NCI-H345 (cell line): ENCODE measurements around the gene CLEC18A.
"Not testable (repeated sequence)": the region's sequence is repeated elsewhere in the genome, so short reads cannot be mapped to it uniquely, and the experiment has no call there.

Experiments used
- DNase-seq: peaks from one replicate; lab custom pipeline; 2025; lab: John Stamatoyannopoulos, UW

The CLEC18A gene

DNA sequence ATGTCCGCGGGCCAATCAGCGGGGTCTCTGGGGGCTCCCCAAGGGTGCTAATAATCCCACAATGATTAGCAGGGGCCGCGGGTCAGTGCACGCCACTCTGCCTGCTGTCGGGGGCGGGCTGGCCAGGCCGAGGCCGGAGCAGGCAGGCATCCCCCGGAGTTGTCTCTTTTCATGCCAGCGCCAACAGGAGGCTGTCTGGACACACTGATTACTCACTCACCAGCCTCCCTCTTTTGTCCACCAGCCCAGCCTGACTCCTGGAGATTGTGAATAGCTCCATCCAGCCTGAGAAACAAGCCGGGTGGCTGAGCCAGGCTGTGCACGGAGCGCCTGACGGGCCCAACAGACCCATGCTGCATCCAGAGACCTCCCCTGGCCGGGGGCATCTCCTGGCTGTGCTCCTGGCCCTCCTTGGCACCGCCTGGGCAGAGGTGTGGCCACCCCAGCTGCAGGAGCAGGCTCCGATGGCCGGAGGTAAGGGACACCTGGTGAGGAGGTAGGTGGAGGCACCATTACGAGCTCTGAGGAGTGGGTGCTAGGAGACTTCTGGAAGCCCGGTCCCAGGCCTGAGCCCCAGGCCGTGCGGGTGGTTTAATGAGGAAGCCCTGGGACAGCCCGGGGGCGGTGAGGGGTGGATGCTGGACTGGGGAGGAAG is at the start of gene CLEC18A:
Gene CLEC18A (plus strand): TSS at position 318 of the 655 bp plus-strand sequence. CDS start 33 bp downstream, at position 351.
- DNase-seq: not testable (repeated sequence)

DNA sequence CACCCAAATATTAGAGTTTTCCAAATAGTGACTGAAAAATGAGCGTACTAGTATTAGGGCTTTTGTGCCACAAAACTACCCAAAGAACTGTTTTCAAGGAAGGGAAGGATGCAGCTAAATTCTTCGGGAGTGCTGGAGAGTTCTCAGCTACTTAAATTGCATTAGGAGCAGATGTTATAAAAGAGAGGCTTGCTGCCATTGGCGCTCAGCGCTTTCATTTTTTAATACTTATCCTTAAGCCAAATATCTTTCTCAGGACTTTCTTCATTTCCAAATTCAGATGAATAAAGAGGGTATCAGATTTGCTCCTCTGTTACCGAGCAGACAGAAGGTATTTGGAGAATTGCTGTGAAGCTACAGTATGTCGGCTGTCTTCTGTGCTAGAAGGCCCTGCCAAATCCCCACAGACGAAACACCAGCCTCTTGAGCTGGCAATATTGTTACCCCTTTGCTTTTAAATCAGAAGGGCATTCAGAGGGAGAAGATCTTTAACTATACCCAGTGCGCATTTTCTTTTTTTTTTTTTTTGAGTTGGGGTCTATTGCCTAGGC is 47.2 kb upstream of the CLEC18A start:
- DNase-seq: no peak

DNA sequence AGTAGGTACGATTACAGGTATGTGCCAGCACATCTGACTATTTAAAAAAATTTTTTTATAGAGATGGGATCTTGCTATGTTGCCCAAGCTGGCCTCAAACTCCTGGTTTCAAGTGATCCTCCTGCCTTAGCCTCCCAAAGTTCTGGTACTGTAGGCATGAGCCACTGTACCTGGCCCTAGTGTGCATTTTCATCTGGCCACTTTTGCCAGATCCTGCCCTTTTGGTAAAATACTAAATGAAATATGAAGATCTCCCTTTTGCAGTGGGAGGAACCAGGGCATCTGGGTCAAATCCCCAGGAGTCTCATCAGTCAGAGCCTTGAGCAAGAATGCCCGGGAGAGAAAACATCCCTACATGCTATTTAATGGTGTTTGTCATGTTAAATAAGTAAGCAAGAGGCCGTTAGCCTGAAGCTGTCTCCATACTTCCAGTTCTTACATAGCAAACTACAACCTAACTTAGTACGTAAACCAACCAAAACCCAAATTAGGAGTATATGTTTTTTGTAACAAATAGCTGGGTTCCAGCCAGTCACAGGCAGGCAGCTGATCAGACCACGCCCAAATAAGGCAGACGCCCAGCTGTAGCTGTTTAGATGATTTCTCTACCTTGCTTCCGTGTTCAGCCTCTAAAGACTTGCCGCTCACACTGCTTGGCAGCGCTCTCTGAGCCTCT is 46.5 kb upstream of the CLEC18A start:
- no peak for DNase-seq

DNA sequence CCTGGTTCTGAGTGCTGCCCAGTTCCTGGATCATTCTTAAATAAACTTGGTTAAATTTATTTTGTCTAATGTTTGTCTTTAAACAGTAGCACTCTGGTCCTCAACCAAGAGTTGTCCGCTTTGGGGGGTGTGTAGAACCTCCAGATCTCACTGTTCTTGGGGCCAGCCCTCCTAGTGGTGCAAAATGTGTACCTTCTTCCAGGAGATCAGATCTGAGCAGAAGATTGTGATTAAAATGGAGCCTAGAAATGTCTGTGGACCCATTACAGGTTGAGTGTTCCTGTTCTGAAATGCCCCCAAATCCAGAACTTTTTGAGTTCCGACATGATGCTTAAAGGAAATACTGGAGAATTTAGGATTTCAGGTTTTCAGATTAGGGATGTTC is 46.0 kb upstream of the CLEC18A start:
- no peak for DNase-seq

DNA sequence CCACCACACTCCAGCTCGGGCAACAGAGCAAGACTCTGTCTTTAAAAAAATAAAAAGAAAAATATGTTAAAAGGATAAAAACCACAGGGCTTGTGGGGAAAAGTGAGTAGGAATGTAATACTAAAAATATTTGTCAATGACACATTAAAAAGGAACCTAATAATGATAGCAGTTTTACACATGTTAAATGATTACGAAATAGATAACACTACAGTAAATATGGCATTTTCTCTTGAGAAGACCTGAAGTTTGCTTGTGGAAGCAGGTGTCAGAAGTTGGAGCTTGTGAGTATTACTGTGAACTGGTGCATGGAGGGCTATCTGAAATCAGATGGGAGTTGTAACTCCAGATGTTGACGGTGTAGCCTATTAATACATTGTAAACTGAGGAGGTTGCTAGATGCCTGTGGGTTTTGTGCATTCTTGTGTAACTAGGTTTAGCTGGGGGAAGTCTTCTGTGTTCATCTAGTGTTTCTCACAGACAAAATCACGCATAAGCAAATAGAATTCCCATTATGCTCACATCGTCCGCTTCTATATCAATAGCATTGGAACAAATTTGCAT is 44.2 kb upstream of the CLEC18A start:
- no peak for DNase-seq

DNA sequence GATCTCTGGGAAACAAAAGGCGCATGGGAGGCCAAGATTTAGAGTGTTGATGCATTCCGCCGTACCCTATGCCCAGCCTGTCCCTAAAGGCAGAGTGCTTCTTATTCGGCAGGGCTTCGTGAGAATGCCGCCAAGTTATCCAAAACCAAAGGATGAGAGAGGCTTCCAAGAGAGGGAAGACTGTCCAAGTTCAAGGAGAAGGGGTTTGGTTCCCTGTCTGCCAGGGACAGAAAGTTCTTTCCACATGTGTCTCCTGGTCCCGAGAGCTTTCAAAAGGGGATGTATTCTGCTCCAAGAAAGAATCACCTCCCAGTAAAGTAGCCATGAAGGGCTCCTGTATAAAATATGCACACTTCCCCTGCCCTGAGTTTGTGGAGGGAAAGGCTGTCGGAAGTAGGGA is 42.1 kb upstream of the CLEC18A start:
- no peak for DNase-seq

DNA sequence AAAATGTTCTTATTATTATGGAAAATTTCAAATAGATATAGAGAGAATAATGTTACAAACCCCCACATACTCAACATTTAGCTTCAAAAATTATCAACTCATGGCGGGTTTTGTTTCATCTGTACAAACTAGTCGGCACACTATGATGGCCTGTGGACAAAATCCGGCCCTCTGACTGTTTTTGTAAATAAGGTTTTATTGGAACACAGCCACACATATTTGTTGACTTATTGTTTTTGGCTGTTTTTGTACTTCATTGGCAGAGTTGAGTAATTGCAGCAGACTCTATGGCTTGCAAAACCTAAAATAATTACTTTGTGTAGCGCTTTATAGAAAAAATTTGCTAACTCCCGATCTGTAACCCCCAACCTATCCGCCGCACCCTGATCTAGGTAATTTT is 41.4 kb upstream of the CLEC18A start:
- no peak for DNase-seq

DNA sequence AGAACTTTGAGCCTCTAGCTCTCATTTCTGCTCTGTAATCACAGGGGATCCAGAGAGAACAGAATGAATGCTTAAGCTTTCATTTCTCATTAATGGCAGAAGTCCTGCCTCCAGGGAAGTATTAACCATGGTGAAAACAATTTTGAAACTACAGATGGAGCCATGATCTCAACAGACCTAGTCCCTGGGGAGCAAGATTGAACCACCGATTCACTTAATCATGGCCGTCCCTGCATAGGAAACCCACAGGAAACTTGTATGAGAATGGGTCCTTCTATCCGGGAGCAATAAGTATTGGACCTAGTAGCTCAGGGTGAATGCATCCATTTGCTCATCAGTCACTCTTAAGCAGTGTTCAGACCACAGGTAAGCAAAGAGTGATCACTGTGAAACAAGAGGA is 40.2 kb upstream of the CLEC18A start:
- DNase-seq: no peak

DNA sequence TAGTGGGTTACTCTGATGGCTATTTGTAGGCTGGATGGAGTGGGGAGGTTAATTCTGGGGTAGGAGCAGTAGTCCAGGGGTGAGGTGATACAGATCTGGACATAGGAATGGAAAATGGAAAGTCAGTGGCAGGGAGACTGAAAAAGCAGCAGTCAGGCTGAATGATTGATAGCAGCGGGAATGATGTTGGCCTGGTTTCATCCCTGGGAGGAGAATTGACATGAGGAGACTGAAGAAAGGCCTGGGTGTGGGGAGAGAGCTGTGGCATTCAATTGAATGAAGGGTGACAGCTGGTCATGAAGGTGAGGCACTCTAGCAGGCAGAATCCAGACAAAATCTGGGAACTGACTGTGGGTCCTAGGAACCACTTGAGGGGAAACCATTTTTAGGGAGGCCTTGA is 34.7 kb upstream of the CLEC18A start:
- no peak for DNase-seq

DNA sequence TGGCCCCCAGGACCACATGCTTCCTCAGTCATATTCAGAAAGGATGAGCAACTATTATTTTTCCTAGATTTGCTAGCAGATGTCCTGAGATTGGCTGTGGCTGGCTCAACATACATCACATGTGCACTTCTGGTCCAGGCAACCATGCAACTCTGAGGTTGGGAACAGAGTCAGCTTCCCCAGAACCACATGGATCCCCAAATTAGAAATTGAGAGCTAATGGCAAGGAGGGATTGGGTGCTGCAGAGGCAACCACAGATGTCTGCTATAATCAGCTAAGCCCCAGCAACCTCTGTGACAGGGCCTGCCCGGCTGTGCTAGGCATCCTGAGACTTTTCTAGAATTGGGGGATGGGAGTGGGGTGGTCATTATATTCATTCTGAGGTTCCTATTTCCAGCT is 33.8 kb upstream of the CLEC18A start:
- DNase-seq: no peak

DNA sequence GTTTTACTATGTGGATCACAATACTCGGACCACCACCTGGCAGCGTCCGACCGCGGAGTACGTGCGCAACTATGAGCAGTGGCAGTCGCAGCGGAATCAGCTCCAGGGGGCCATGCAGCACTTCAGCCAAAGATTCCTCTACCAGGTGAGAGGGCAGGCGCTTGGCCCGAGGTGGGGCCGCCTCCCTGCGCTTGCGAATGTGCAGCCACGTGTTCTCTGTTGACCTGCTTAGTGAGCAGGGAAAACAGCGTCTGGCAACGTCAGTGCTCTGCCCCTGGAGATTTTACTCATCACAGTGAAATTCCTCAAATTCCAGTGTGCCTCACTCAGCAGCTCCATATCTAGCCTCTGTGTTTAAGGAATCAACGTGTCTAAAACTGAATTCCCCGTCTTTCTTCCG is 33.4 kb upstream of the CLEC18A start:
- DNase-seq: no peak

DNA sequence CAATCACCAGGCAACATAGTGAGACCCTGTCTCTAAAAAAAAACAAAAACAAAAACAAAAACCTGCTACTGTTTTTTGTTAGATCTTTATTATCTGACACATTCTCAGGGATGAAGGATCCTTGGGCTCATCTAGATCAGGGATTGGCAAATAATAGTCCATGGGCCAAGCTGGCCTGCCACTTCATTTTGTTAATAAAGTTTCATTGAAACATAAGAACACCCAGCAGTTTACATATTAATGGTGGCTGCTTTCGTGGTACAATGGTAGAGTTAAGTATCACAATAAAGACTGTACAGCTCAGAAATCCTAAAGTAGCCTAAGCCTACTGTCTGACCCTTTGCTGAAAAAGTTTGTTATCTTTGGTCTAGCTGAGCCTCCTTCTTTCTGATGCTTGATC is 32.9 kb upstream of the CLEC18A start:
- no peak for DNase-seq

DNA sequence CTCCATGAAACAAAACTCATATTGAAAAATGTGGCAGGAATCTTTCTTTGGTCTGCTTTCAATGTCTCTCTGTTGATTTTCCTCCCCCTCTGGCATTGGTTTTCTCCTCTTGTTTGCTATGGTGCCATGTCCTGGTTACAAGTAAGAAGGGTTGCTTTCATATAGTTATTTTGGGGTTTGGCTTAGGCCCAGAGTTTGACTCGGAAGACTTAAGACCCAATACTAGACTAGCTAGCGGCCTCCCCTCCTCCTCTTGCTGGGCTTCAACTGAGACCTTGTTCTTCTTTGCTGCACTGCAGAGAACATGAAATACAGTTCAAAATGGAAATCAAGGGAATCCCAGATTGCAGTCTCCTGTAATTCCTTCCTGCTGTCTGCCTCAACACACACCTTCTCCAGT is 30.0 kb upstream of the CLEC18A start:
- no peak for DNase-seq

DNA sequence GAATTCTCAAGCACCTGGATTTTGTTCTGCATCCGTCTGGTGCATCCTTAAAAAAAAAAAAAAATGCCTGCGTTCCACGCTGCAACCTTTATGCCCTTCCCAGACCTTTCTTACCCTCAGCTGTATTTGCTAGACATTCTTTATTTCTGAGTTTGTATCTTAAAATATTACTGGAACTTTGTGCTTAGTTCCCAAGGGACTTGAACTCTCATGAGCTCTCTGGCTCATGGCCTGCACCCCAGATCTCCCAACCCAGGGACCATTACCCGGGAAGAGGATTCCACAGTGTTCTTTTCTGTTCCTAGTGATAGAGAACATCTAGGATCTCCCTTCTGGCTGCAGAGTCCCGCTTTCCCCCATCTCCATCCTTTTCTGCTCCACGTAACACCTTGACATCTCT is 28.9 kb upstream of the CLEC18A start:
- DNase-seq: no peak

DNA sequence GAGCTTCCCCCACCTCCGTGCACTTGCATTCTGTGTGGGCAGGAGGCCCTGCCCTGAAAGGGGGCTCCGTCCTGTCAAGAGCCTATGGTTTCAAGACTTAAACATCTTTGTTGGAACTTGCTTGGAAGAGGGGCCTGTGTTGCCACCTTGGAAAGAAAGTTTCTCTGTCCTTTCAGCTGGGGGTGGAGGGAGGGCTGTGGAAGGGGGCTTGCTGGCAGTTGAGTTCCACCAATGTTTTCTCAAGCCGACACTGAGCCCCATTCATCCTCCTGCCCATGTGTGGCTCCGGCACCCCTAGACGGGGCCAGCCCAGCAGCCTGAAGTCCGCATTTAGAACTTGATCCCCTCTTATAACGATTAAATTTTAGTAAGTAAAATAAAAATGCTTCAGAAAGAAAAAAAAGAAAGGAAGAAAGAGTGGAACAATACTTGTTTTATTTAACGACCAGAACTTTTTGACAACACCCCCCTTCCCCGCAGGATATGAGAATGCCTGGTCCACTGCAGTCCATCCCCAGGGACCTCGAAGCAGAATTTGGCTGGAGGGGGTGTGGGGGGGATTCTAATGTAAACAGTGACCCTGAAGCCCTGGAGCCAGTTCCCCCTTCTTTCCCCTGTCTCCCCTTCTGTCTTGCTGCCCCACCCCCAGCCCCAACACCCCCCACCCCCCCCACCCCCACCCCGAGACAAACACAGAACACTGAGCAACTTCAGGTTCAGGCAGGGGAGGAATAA is 26.9 kb upstream of the CLEC18A start:
- DNase-seq: no peak

DNA sequence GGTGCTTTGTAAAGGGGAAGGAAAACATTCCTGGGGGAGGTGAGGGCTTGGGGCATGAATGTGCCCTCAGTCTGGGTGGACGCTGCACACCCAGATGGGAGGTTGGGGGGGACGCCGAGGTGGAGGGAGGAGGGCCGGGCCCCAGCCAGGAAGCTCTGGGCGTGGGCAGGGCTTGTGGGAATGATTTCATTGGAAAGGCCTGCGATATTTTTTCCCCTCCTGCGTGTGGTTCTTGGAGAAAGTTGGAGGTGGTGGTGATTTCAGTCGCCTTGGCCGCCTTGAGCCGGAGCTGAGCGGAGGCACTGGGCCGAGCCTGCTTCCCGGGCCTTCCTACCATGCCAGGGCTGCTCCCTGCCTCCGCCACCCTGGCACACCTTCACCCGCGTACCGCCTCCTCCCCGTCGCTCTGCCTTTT is 26.4 kb upstream of the CLEC18A start:
- DNase-seq: no peak

DNA sequence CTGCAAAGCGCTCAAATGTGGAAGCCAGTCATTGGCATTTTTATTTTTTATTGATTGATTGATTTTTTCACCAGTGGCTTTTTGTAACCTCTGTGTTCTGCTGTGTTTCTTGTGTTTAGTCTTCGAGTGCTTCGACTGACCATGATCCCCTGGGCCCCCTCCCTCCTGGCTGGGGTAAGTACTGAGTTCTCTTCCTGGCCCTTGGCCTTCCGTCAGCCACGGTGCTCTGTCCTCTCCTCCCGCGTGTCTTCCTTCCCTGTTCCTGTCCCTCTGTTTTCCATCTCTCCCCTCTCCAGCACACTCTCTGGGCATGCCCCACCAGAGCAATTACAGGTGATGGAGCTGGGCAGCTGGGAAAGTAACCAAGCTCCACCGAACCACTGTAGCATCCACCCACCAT is 25.8 kb upstream of the CLEC18A start:
- no peak for DNase-seq

DNA sequence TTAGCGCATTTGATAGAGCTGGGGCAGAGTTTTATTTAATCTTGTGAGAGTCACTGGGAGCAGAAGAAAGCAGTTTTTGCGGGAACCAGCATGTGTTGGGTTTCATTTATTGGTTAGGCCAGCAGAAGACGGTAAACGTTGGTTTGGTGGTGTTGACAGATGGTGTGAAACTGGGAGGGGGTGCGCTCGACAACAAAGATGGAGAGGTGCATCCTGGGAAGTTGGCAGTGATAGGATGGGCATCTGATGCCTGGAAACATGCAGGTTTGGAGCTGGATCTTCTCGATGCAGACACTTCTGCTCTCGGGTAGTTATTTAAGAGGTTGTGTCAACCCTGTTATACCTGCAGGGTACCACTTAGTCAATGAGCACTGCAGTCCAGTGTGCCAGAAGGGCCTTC is 24.9 kb upstream of the CLEC18A start:
- DNase-seq: no peak

DNA sequence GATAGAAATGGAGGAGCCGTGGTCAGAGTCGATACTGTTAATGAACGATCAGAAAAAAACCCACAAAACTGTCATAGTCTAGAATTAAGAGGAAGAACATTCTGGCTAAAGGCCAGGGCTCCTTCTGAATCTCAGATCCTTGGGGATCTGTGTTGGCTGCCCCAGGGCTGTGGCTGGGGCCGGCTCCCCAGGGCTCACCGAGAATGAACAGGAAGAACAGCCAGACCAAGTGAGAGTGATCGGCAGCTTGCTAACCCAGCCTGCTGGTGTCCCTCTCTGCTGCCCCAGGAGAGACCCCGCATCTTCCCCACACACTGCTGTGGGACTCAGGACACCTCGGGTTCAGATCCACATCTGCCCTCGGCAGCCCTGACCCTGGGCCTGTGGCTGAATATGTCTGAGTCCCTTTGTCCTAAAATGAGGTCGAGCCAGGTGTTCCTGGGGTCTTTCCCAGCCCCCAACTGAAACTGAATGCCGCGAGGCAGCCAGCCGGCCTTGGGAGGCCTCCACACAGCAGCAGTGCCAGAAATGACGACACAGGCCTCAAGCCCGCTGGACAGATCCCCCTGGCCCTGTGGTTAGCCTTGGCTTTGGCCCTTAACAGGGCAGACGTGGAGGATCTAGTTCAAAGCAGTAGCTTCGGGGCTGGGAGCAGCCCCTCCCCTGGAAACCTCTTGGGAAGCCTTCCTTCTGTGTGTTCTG is 23.9 kb upstream of the CLEC18A start:
- no peak for DNase-seq

DNA sequence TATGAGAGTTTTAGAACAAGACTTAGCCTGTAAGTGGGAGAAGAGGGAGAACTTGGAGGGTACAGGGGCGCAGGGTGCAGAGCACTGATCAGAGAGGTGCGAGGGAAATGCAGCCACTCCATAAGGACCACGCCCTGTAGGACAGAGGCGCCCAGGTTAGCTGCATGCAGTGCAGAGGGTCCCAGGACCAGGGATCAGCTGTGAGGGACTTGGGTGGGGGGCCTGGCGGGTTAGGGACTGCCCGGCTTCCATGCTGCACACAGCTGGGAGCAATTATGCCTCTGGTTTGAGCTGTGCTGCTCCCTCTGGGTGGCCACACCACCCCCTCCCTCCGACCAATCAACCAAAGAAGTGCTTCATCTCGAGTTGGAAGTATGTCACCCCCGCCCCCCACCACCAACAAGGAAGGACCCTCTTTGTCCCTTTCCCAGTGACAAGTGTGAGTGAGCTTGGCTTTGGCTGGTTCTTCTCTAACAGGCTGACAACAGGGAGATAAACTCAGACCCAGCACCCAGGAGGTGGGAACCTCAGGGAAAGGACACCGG is 22.2 kb upstream of the CLEC18A start:
- DNase-seq: no peak

DNA sequence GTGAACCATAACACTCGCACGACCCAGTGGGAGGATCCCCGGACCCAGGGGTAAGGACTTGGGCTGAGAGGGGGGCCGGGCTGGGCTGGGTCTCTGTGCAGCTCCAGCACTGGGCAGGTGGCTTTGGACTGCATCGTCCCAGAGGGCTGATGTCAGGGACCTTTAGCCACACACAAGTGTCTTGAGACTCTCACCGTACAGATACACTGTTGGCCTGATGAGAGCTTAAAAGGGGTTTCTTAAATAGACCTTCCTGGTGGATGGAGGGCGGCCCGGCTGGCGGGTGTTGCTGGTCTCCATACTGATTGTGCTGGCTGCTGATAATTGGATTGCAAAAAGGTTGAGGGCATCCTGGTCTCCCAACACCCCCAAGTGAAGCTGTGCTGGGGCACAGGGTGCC is 21.7 kb upstream of the CLEC18A start:
- no peak for DNase-seq
